ENCODE results near the gene YAP1.

Gene YAP1

DNA sequence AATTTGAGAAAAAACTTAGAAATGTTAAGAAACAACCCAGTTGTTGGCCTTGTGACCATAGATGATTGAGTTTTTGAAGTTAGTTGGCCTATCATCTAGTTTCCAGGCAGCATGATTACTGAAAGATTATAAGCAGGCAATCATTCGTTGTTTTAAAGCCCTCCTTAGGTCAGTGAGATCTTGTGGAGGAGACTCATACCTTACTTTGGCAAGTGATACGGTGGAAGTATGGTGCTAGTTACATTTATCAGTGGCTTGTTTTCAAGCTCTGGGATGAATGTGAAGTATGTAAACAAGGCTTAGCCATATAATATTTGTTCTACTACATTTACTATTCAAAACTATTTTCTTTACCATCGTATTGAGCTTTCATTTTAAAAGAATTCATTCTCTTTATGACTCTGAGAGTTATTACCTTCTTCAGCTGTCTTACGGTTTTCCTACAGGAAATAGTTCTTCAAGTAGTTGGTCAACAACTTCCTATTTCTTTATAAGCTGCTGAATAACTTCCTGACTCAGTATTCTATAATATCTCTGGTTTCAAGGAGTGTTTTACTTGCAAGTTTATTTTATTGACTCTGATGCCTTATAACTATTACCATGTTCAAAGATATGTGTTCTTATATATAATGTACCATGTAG is 7.3 kb downstream of the YAP1 start:
- no peak for DNase-seq

GRCh38 chr11:102118937-102119336 is 8.7 kb downstream of the YAP1 start:
- no peak for DNase-seq

DNA sequence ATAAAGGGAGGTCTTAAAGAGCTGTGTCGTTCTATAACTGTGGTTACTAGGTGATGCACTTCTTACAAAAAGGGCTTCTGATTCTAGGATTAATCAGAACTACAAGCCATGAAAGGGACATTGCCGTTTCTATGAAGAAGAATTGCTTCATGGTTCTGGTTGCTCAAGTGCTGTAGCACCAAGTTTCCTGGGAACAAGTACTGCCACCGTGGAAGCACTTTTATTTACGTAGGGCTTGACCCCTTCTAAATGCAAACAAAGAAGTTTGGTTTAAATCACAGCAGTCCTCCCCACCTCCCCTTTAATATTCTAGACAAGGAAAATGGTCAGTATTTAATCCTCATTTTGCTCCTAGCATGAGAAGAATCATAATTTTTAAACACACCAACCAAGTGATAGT is 9.8 kb downstream of the YAP1 start:
- no peak for DNase-seq

DNA sequence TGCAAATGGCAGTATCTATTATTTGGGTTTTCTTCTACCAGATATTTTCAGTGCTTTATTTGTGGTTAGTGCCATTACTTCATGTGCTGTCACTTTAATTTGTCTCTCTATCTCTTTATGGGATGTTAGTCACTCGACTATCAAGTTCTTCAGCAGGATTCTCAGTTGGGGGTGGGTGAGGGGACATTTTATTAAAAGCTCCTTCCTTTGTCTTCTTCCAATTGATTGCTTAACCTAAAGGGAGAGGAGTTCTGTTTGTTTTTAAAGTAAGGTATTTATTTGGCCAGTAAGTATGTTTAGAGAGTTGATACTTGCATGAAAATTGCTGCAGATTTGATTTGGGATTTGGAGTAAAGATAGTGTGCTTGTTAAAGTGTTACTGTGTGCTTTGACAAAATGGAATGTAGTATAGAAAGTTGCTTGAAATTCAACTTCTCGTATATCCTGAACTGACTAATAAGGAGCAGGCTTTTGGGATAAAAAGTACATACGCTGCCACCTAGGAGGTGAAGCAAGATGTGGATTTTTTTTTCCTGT is 10.3 kb downstream of the YAP1 start:
- DNase-seq = no peak

- no peak for DNase-seq
These were observed 11.1 kb downstream of the YAP1 start for GRCh38 chr11:102121329-102121728.

- no peak for DNase-seq
These were observed 24.4 kb downstream of the YAP1 start for GRCh38 chr11:102134597-102134996.

GRCh38 chr11:102135256-102135655 is 25.0 kb downstream of the YAP1 start:
- no peak for DNase-seq

DNA sequence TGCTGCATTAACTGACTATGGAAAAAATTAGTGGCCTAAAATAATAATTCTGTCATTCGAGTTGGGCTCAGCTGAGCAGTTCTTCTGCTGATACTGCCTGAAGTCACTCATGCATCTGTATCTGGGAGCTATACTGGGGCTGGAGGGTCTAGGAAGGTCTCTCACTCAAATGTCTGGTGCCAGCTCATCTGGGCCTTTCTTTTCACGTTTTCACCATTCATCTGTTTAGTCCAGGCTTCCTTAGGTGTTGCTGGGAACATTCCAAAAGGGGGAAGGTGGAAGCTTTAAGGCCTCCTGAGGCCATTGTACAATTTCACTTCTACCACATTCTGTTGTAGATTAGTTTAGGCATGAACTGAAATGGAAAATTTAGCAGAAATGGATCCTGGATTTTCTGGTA is 28.0 kb downstream of the YAP1 start:
- no peak for DNase-seq

DNA sequence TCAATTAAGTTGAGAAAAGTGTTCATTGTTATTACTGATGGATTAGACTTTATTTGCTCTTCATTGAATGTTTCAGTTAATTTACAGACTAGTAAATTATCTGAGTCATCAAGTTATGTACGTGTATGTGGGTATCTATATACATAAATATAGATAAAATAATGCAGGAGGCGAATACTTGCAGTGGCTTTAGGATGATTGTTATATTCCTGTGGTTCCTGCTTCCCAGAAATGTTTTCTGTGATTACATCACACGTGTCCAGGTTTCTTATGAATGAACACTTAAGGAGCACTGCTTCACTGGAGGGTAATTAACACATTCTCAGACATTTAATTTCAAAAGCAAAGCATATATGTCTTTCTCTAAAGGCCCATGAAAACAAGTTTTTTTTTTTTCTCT is 28.4 kb downstream of the YAP1 start:
- no peak for DNase-seq

DNA sequence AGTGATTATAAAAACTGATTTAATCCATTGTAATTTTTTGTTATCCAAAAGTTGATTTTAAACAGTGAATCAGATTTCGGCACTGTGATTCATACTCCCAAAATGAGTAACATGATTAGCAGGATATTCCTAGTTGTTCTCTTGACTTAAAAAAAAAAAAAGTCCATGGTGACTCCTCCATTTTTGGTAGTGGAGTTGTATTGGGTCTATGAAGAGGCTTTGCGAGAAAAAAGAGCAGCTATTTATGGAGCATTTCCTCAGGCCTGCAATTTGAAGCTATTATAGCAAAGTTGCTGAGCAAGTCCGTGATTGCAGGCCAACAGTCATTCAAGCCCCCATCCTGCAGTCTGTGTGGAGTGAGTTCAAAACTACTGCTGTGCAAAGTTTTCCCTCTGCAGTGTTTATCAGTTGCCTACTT is 28.8 kb downstream of the YAP1 start:
- no peak for DNase-seq

GRCh38 chr11:102142333-102142732 is 32.1 kb downstream of the YAP1 start:
- no peak for DNase-seq

DNA sequence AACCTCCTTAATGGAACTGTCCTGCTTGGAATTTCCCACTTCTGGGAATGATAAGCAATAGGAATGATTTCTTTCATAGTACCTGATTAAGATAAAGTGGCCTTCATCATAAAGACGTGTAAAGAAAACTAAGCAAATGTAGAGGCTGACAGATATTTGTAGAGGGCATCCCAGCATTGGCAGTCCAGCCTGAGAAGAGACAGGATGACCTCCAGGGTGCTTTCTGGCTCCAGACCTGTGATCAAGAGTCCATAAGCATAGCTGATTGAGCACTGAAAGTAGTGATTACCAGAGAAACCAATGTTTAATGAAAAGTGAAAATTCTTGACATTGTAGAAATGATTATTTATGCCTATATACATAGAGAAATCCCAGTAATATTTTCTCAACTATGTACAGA is 33.6 kb downstream of the YAP1 start:
- no peak for DNase-seq

GRCh38 chr11:102144357-102145355 is 34.4 kb downstream of the YAP1 start:
- DNase-seq = no peak

GRCh38 chr11:102147015-102147414 is 36.8 kb downstream of the YAP1 start:
- no peak for DNase-seq

GRCh38 chr11:102147632-102148031 is 37.4 kb downstream of the YAP1 start:
- no peak for DNase-seq

DNA sequence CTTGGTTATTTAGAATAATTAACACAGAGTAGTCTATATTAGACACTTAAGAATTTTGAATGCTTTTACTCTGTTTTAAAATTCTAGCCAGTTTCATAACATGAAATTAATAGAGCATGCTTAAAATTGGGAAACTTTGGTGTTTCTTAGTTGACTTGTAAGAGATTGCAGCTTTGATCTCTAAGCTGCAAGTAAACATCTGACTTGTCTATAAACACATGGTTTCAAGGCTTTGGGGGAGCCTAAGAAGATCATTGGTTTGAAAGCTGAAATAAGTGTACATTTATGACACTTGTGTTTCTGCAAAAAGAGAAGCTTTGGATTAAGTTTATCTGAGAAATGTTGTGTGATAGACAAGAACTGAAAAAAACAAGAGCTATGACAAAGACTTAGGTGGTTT is 37.8 kb downstream of the YAP1 start:
- no peak for DNase-seq

- no peak for DNase-seq
These were observed 41.7 kb downstream of the YAP1 start for GRCh38 chr11:102151784-102152525.

GRCh38 chr11:102153082-102153481 is 42.8 kb downstream of the YAP1 start:
- no peak for DNase-seq

DNA sequence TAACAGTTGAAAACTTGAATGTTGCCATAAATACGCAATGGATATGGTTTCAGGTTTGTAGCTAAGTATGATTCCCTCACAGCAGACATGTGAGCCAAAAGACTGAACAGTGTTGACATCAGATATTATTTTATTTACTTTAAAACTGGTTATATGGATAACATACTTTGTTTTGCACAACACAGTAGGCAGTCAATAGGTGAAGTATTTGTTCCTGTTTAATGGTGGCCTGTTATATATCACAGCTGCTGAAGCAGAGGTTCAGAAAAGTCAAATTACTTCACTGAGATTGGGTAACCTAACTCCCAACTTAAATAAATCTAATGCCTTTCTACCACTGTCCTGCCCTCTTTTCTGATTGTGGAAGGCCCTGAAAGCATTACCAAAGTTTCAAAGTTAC is 44.6 kb downstream of the YAP1 start:
- no peak for DNase-seq

DNA sequence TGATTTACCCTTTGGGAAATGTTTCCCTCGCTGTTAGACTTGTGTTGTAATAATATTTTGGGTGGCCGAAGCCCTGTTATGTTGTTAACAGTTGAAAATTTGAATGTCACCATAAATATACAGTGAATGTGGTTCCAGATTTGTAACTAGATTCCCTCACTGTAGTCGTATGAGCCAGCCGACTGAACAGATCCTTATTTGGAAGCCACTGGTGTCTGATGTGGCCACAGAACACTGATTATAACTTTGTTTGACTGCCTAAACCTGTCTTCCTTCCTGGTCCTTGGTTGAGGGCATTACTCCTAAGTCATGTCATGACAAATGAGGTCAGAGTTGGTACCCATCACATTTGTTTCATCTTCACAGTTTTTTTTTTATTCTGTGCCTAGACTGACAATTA is 45.4 kb downstream of the YAP1 start:
- no peak for DNase-seq

DNA sequence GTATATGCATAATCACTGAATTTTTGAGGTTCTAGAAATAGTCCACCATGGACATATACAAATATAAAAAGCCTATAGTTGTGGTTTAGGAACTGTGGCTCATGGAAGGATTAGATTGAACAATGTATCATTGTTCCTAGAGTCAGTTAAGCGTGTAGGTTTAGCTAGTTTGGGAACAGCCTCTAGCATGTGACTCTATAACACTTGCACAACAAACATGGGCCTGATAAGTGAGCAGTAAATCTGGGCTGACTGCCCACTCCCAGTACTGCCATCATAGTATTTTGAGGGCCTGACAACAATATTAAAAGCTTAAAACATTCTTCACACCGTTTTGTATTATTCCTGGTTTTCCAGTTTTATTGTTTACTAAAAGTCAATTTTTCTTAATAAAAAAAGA is 47.0 kb downstream of the YAP1 start:
- DNase-seq = no peak

DNA sequence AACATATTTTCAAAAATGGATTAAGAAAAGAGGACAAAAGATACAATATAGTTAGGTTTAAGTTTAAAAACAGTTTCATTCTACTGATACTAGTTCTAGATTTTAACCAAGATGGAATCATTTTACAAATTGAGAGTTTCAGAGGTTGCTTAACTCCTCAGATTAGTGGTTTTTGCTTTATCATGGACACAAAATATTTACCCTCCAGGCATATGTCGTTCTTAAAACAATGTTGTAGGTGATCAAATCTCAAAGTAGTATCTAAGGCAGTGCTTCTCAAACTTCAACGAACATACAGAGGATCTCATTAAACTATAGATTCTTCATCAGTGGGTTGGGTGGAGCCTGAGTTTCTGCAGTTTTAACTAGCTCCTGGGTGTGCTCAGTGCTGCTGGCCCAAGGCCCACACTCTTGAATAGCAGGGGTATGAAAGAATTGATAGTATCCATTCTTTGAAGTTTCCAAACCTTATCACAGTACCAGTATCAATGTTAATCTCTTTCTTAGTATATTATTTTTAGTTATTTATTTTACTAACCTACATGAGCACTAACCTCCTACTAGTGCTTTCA is 48.0 kb downstream of the YAP1 start:
- DNase-seq = no peak

DNA sequence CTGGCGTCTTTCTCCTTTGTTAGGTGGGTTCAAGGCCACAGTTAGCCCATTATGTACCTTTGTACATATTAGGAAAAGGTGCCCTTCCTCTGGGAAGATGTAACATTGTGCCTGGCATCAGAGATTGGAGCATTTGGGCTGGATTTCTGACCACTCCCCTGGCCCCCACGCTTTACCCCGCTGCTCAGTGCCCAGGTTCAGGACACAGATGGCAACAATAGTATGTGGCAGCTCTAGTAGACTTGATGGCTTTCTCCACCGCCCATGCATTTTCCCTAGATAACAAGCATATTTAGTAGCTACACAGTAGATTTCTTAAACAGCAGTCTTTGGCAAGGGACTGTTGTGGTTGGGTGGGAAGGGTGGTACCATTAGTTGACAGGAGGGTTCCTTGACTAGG is 53.1 kb downstream of the YAP1 start:
- no peak for DNase-seq
